HCT116 (cell line): ENCODE results near the gene LPXN. TPM values are rescaled to one million over a fixed set of nuclear protein-coding genes. Genes with fewer than 3 reads are reported as not detected.

Source experiments
- ATAC-seq: fragments of 200-7000 bp; cut with Tn5 transposase; 2 replicates; pipeline ENCODE4 v1.9.1; 2020; ENCODE audit warnings: mild to moderate bottlenecking, moderate library complexity
- BruUV-seq: library from RNA; stranded (reverse); fragments of 400-500 nt; replicated peaks from 2 replicates; lab custom pipeline; 2021; lab: Mats Ljungman, UMichigan
- CTCF ChIA-PET: fragments of 300-600 bp; sonication (Branson Sonifier 250); formaldehyde crosslinking; loops from one replicate; lab custom pipeline; 2021; ENCODE audit warnings: antibody characterized with exemption; lab: Charles Lee
- POLR2A ChIA-PET: fragments of 300-600, 350-600 bp; sonication (Branson Sonifier 250); formaldehyde crosslinking; loops from one replicate; lab custom pipeline; 2021; ENCODE audit warnings: antibody characterized with exemption; lab: Charles Lee
- RAD21 ChIA-PET, 2 experiments: fragments of 300-600 bp; sonication (Branson Sonifier 250); formaldehyde crosslinking; loops; one replicate each; lab custom pipeline; 2023; ENCODE audit warnings: low total read pairs in 2 of 2; ENCODE audit not compliant: uncharacterized antibody in 2 of 2, unreplicated experiment in 2 of 2, low non-redundant PET in 1 of 2; lab: Charles Lee
- DNase-seq: peaks from one replicate; pipeline ENCODE4 v3.0.0-alpha.2; 2010; ENCODE audit warnings: low read depth, low spot score
- H2AFZ ChIP-seq: fragments of 200-600 bp; shearing (Covaris generic), sonication (generic); 2 replicates; pipeline ENCODE4 v1.6.1; 2017; ENCODE audit warnings: low read depth, mixed run types, mixed read lengths, antibody characterized with exemption, low read length; ENCODE audit not compliant: poor library complexity, severe bottlenecking
- H3K27ac ChIP-seq: 2 replicates; pipeline ENCODE4 v1.5.1; 2012; ENCODE audit warnings: low read depth, low read length
- H3K27me3 ChIP-seq: fragments of 200-600 bp; sonication (generic); 2 replicates; pipeline ENCODE4 v1.6.1; 2016; ENCODE audit warnings: mixed run types, low read length, mixed read lengths; ENCODE audit not compliant: insufficient read depth
- H3K36me3 ChIP-seq, 2 experiments: fragments of 200-500 bp in 1 of 2; fragments of 200-600 bp in 1 of 2; sonication (Bioruptor generic) in 1 of 2; sonication (generic) in 1 of 2; 2 replicates each; pipeline versions ENCODE4 v1.5.1 to v1.6.1; 2014 to 2016; ENCODE audit warnings: low read length in 2 of 2, inconsistent platforms in 1 of 2, mixed read lengths in 1 of 2, mixed run types in 1 of 2; ENCODE audit not compliant: insufficient read depth in 2 of 2, control insufficient read depth in 1 of 2
- H3K4me1 ChIP-seq, 2 experiments: fragments of 200-600 bp in 1 of 2; sonication (generic) in 1 of 2; 2 replicates each; pipeline versions ENCODE4 v1.5.1 to v1.6.1; 2012 to 2017; ENCODE audit warnings: low read length in 2 of 2, inconsistent platforms in 1 of 2, mild to moderate bottlenecking in 1 of 2, mixed read lengths in 1 of 2, mixed run types in 1 of 2, moderate library complexity in 1 of 2; ENCODE audit not compliant: insufficient read depth in 2 of 2, control insufficient read depth in 1 of 2
- H3K4me2 ChIP-seq: fragments of 200-600 bp; sonication (generic); 2 replicates; pipeline ENCODE4 v1.6.1; 2017; ENCODE audit warnings: mixed run types, low read length, mixed read lengths
- H3K4me3 ChIP-seq, 2 experiments: fragments of 200-600 bp in 1 of 2; sonication (generic) in 1 of 2; replicated peaks in 1 of 2; 2 replicates each; pipeline ENCODE4 v1.5.1; 2011 to 2016; ENCODE audit warnings: low read length in 2 of 2, control low read depth in 1 of 2, low read depth in 1 of 2, mild to moderate bottlenecking in 1 of 2, mixed read lengths in 1 of 2, mixed run types in 1 of 2
- H3K79me2 ChIP-seq: fragments of 200-600 bp; sonication (generic); 2 replicates; pipeline ENCODE4 v1.6.1; 2017; ENCODE audit warnings: mild to moderate bottlenecking, mixed run types, low read length, moderate library complexity, mixed read lengths; ENCODE audit not compliant: insufficient read depth
- H3K9ac ChIP-seq: fragments of 200-600 bp; sonication (generic); 2 replicates; pipeline ENCODE4 v1.6.1; 2016; ENCODE audit warnings: low read length, mixed read lengths
- H3K9me2 ChIP-seq: fragments of 200-600 bp; sonication (generic), shearing (Covaris generic); 2 replicates; pipeline ENCODE4 v1.6.1; 2017; ENCODE audit warnings: mixed run types, mild to moderate bottlenecking, moderate library complexity; ENCODE audit not compliant: insufficient read depth
- H3K9me3 ChIP-seq, 2 experiments: fragments of 200-500 bp in 1 of 2; fragments of 200-600 bp in 1 of 2; sonication (Bioruptor generic) in 1 of 2; sonication (generic) in 1 of 2; 2 replicates each; pipeline ENCODE4 v1.6.1; 2014 to 2017; ENCODE audit warnings: low read length in 2 of 2, mixed read lengths in 2 of 2, inconsistent platforms in 1 of 2, low read depth in 1 of 2, mild to moderate bottlenecking in 1 of 2, mixed run types in 1 of 2, moderate library complexity in 1 of 2; ENCODE audit not compliant: control insufficient read depth in 1 of 2, insufficient read depth in 1 of 2
- H4K20me1 ChIP-seq: fragments of 200-600 bp; sonication (generic), shearing (Covaris generic); 2 replicates; pipeline ENCODE4 v1.6.1; 2017; ENCODE audit warnings: mixed run types, mild to moderate bottlenecking, moderate library complexity; ENCODE audit not compliant: insufficient read depth
- CBX3 ChIP-seq: IDR thresholded peaks from 2 replicates; pipeline ENCODE4 v1.6.1; 2012; ENCODE audit warnings: low read depth
- CTCF ChIP-seq, 3 experiments: fragments of 200-600 bp in 1 of 3; sonication (generic) in 1 of 3; IDR thresholded peaks in 2 of 3; conservative IDR thresholded peaks in 1 of 3; 2 replicates each; pipeline ENCODE4 v1.5.1; 2012 to 2017; ENCODE audit warnings: low read depth in 2 of 3, low read length in 2 of 3, antibody characterized with exemption in 1 of 3, borderline replicate concordance in 1 of 3, control low read depth in 1 of 3, mild to moderate bottlenecking in 1 of 3, mixed read lengths in 1 of 3, mixed run types in 1 of 3, moderate library complexity in 1 of 3; ENCODE audit not compliant: insufficient read depth in 1 of 3
- EZH2phosphoT487 ChIP-seq: fragments of 200-600 bp; IDR thresholded peaks from 2 replicates; pipeline ENCODE4 v1.6.1; 2018; ENCODE audit warnings: antibody characterized with exemption, borderline replicate concordance
- FOSL1 ChIP-seq: IDR thresholded peaks from 2 replicates; pipeline ENCODE4 v1.6.1; 2012; ENCODE audit warnings: low read depth
- MAX ChIP-seq: IDR thresholded peaks from 2 replicates; pipeline ENCODE4 v1.6.1; 2012
- POLR2A ChIP-seq: IDR thresholded peaks from 2 replicates; pipeline ENCODE4 v1.7.0; 2011; ENCODE audit warnings: borderline replicate concordance; ENCODE audit not compliant: insufficient read depth, insufficient read length; ENCODE audit errors: extremely low read depth
- POLR2AphosphoS5 ChIP-seq: IDR thresholded peaks from 2 replicates; pipeline ENCODE4 v1.6.1; 2011; ENCODE audit warnings: mild to moderate bottlenecking, low read depth, low read length, moderate library complexity
- RAD21 ChIP-seq: IDR thresholded peaks from 2 replicates; pipeline ENCODE4 v1.6.1; 2012; ENCODE audit warnings: low read depth, mild to moderate bottlenecking
- SIN3A ChIP-seq: IDR thresholded peaks from 2 replicates; pipeline ENCODE4 v1.6.1; 2012; ENCODE audit warnings: low read depth
- SP1 ChIP-seq: IDR thresholded peaks from 2 replicates; pipeline ENCODE4 v1.6.1; 2012; ENCODE audit warnings: low read depth
- SRF ChIP-seq: IDR thresholded peaks from 2 replicates; pipeline ENCODE4 v1.6.1; 2012; ENCODE audit warnings: low read depth
- TCF7L2 ChIP-seq: IDR thresholded peaks from 2 replicates; pipeline ENCODE4 v1.7.0; 2011; ENCODE audit warnings: borderline replicate concordance, inconsistent platforms; ENCODE audit not compliant: insufficient read depth, insufficient read length; ENCODE audit errors: extremely low read depth
- YY1 ChIP-seq: IDR thresholded peaks from 2 replicates; pipeline ENCODE4 v1.6.1; 2011; ENCODE audit warnings: low read length, low read depth, moderate library complexity, mild to moderate bottlenecking; ENCODE audit not compliant: insufficient replicate concordance; ENCODE audit errors: extremely low read depth
- ZBTB33 ChIP-seq: IDR thresholded peaks from 2 replicates; pipeline ENCODE4 v1.6.1; 2011; ENCODE audit warnings: mild to moderate bottlenecking, low read length, moderate library complexity; ENCODE audit not compliant: insufficient replicate concordance; ENCODE audit errors: extremely low read depth
- ZFX ChIP-seq: fragments of 450-650 bp; IDR thresholded peaks from 2 replicates; pipeline ENCODE4 v1.6.1; 2017
- intact Hi-C: fragments of 100-400 bp; cut with micrococcal nuclease; formaldehyde crosslinking; loops from 2 replicates; pipeline ENCODE4 v1.10.0; 2022
- total RNA-seq: library from RNA; stranded (reverse); gene quantifications from one replicate; pipeline ENCODE4 v1.2.1, GENCODE V29; 2021; ENCODE audit not compliant: unreplicated experiment
- TF ChIP-seq, protein P1 (sequence below): IDR thresholded peaks from 2 replicates; pipeline ENCODE4 v1.6.1; 2012
- TF ChIP-seq, protein P2 (sequence below): IDR thresholded peaks from 2 replicates; pipeline ENCODE4 v1.6.1; 2012; ENCODE audit warnings: low read depth

The LPXN gene
- total RNA-seq, 1 experiment from 2014 or later, result 3.6 TPM

- DNase-seq, result peak; percentile 71
- H3K9me3 ChIP-seq, result no peaks in the 10 kb centered on the region
- peak overlapping the region in 1 of 2 experiments; percentile 2; a peak in 1 of 4 replicates for H3K4me3 ChIP-seq
- H3K79me2 ChIP-seq, result no peaks in the 10 kb centered on the region
- intact Hi-C loops, result loop anchor here (5.0 to 10.0 kb wide), 2 partner anchors 390 to 772 kb away; partner anchors contain the start of gene BTBD18
- ChIA-PET RAD21 (no interaction called here), CTCF (interaction anchor here (0.9 to 2.3 kb wide), 15 partner anchors 9 to 1179 kb away, joined by 3 to 15 read pairs (median 4); partner anchors contain the start of gene DTX4), POLR2A (no interaction called here)
- peak overlapping the region; percentile 42 for H3K4me2 ChIP-seq
- no TSS peak for BruUV-seq
- no peaks in the 10 kb centered on the region for H4K20me1 ChIP-seq
- H3K4me1 ChIP-seq, result peaks cover 0 to 8% of the 10 kb centered on the region in 2 experiments; a peak in 3 of 4 replicates
- peak overlapping the region; percentile 43 for H2AFZ ChIP-seq
- peak; percentile 98 for ATAC-seq
- no peaks in the 10 kb centered on the region for H3K36me3 ChIP-seq
- H3K9ac ChIP-seq, result no peak overlapping the region
- no peaks in the 10 kb centered on the region for H3K9me2 ChIP-seq
- TF ChIP-seq, protein P1, sequence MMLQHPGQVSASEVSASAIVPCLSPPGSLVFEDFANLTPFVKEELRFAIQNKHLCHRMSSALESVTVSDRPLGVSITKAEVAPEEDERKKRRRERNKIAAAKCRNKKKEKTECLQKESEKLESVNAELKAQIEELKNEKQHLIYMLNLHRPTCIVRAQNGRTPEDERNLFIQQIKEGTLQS, result no peak
- TF ChIP-seq, protein P2, sequence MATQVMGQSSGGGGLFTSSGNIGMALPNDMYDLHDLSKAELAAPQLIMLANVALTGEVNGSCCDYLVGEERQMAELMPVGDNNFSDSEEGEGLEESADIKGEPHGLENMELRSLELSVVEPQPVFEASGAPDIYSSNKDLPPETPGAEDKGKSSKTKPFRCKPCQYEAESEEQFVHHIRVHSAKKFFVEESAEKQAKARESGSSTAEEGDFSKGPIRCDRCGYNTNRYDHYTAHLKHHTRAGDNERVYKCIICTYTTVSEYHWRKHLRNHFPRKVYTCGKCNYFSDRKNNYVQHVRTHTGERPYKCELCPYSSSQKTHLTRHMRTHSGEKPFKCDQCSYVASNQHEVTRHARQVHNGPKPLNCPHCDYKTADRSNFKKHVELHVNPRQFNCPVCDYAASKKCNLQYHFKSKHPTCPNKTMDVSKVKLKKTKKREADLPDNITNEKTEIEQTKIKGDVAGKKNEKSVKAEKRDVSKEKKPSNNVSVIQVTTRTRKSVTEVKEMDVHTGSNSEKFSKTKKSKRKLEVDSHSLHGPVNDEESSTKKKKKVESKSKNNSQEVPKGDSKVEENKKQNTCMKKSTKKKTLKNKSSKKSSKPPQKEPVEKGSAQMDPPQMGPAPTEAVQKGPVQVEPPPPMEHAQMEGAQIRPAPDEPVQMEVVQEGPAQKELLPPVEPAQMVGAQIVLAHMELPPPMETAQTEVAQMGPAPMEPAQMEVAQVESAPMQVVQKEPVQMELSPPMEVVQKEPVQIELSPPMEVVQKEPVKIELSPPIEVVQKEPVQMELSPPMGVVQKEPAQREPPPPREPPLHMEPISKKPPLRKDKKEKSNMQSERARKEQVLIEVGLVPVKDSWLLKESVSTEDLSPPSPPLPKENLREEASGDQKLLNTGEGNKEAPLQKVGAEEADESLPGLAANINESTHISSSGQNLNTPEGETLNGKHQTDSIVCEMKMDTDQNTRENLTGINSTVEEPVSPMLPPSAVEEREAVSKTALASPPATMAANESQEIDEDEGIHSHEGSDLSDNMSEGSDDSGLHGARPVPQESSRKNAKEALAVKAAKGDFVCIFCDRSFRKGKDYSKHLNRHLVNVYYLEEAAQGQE, result no peak
- 0 out of 2 replicates have a peak, but pooled peaks have one; percentile 17 for TF ChIP-seq SRF
- TF ChIP-seq MAX, result 0 out of 2 replicates have a peak, but pooled peaks have one; percentile 17
- no peak for TF ChIP-seq POLR2AphosphoS5
- TF ChIP-seq SIN3A, result no peak
- no peak for TF ChIP-seq POLR2A
- TF ChIP-seq YY1, result no peak
- TF ChIP-seq TCF7L2, result peak; percentile 25
- no peak for TF ChIP-seq ZBTB33
- TF ChIP-seq SP1, result no peak
- TF ChIP-seq ZFX, result no peak
- no peak for TF ChIP-seq EZH2phosphoT487
- peak; percentile 64 for TF ChIP-seq RAD21
- TF ChIP-seq CBX3, result 0 out of 2 replicates have a peak, but pooled peaks have one; percentile 31
- TF ChIP-seq CTCF (IDR thresholded peaks at IDR 0.05 in 2 of 3, conservative IDR thresholded peaks at IDR 0.05 in 1 of 3; ENCODE audit: borderline replicate concordance in 1 of 3, insufficient read depth in 1 of 3, low read depth in 2 of 3, low read length in 2 of 3), result peak; percentile 67 to 99 (median 78)
- no peak for TF ChIP-seq FOSL1
- 0 out of 2 replicates have a peak, but pooled peaks cover 4% of the 10 kb centered on the region for H3K27me3 ChIP-seq
- H3K27ac ChIP-seq, result no peak overlapping the region
These were observed 51.2 kb downstream of the LPXN start for GRCh38 chr11:58524232-58525036.
